Adipocyte (in vitro differentiated cells): ENCODE data around the gene DAP.
"Not testable (repeated sequence)": the region's sequence is repeated elsewhere in the genome, so short reads cannot be mapped to it uniquely, and the experiment has no call there.

ENCODE experiments used
- DNase-seq: peaks from one replicate; pipeline ENCODE4 v3.0.0-alpha.2; 2015; ENCODE audit warnings: low read depth
- H3K27me3 ChIP-seq: replicated peaks from 2 replicates; pipeline ENCODE4 v1.7.0; 2013; ENCODE audit warnings: mild to moderate bottlenecking, low read length, moderate library complexity; ENCODE audit not compliant: control insufficient read depth, insufficient read depth
- H3K36me3 ChIP-seq: 2 replicates; pipeline ENCODE4 v1.7.0; 2013; ENCODE audit warnings: low read length, mild to moderate bottlenecking, moderate library complexity; ENCODE audit not compliant: control insufficient read depth, insufficient read depth, severe bottlenecking
- H3K4me1 ChIP-seq: 2 replicates; pipeline ENCODE4 v1.7.0; 2013; ENCODE audit warnings: mild to moderate bottlenecking, low read length, moderate library complexity; ENCODE audit not compliant: control insufficient read depth, insufficient read depth
- H3K4me3 ChIP-seq: 2 replicates; pipeline ENCODE4 v1.7.0; 2013; ENCODE audit warnings: mild to moderate bottlenecking, low read length, moderate library complexity
- H3K9ac ChIP-seq: 2 replicates; pipeline ENCODE4 v1.7.0; 2013; ENCODE audit warnings: mild to moderate bottlenecking, low read length, moderate library complexity
- H3K9me3 ChIP-seq: 2 replicates; pipeline ENCODE4 v1.7.0; 2013; ENCODE audit warnings: mild to moderate bottlenecking, low read length, moderate library complexity; ENCODE audit not compliant: control insufficient read depth

Gene DAP

GRCh38 chr5:10719965-10720364 is 41.1 kb downstream of the DAP start:
- H3K27me3 ChIP-seq, result no peaks in the 10 kb centered on the region
- peaks cover 6% of the 10 kb centered on the region for H3K36me3 ChIP-seq
- H3K9me3 ChIP-seq, result no peaks in the 10 kb centered on the region

GRCh38 chr5:10718617-10719016 is 42.4 kb downstream of the DAP start:
- H3K9me3 ChIP-seq, H3K4me3 ChIP-seq, H3K27me3 ChIP-seq, H3K9ac ChIP-seq, H3K36me3 ChIP-seq, DNase-seq, H3K4me1 ChIP-seq: not testable (repeated sequence)

More at GRCh38 chr5:10719965-10720364, 41.1 kb downstream of the DAP start:
- no peak overlapping the region for H3K4me3 ChIP-seq
- DNase-seq, result peak; percentile 45
- no peak overlapping the region for H3K9ac ChIP-seq
- peaks cover 10% of the 10 kb centered on the region for H3K4me1 ChIP-seq

GRCh38 chr5:10716825-10717224 is 44.2 kb downstream of the DAP start:
- H3K9ac ChIP-seq, H3K9me3 ChIP-seq, DNase-seq, H3K27me3 ChIP-seq, H3K4me1 ChIP-seq, H3K36me3 ChIP-seq, H3K4me3 ChIP-seq: not testable (repeated sequence)

- H3K4me1 ChIP-seq, result no peaks in the 10 kb centered on the region
- no peaks in the 10 kb centered on the region for H3K27me3 ChIP-seq
- H3K9ac ChIP-seq, result no peak overlapping the region
- no peaks in the 10 kb centered on the region for H3K9me3 ChIP-seq
- no peak for DNase-seq
- peaks cover 7% of the 10 kb centered on the region for H3K36me3 ChIP-seq
- no peak overlapping the region for H3K4me3 ChIP-seq
Measured at GRCh38 chr5:10715605-10716290, 45.3 kb downstream of the DAP start.

GRCh38 chr5:10712574-10713366 is 48.3 kb downstream of the DAP start:
- Histone ChIP-seq H3K4me3 (no peak overlapping the region), H3K36me3 (peaks cover 7% of the 10 kb centered on the region), H3K27me3 (no peaks in the 10 kb centered on the region), H3K9me3 (no peaks in the 10 kb centered on the region), H3K4me1 (no peaks in the 10 kb centered on the region), H3K9ac (no peak overlapping the region)
- DNase-seq, result no peak

- Histone ChIP-seq H3K4me1 (no peaks in the 10 kb centered on the region), H3K27me3 (no peaks in the 10 kb centered on the region), H3K9me3 (no peaks in the 10 kb centered on the region), H3K36me3 (peaks cover 7% of the 10 kb centered on the region), H3K4me3 (no peak overlapping the region), H3K9ac (no peak overlapping the region)
- DNase-seq, result no peak
Measured at GRCh38 chr5:10711562-10711961, 49.5 kb downstream of the DAP start.

GRCh38 chr5:10710513-10711128 is 50.4 kb downstream of the DAP start:
- H3K4me1 ChIP-seq, result no peaks in the 10 kb centered on the region
- H3K36me3 ChIP-seq, result peaks cover 7% of the 10 kb centered on the region
- no peaks in the 10 kb centered on the region for H3K27me3 ChIP-seq
- H3K9me3 ChIP-seq, result no peaks in the 10 kb centered on the region
- no peak overlapping the region for H3K4me3 ChIP-seq
- no peak for DNase-seq
- no peak overlapping the region for H3K9ac ChIP-seq

- Histone ChIP-seq H3K27me3 (no peaks in the 10 kb centered on the region), H3K9ac (no peak overlapping the region), H3K9me3 (no peaks in the 10 kb centered on the region), H3K36me3 (peaks cover 1% of the 10 kb centered on the region), H3K4me3 (no peak overlapping the region), H3K4me1 (no peaks in the 10 kb centered on the region)
- no peak for DNase-seq
Measured at GRCh38 chr5:10709933-10710332, 51.1 kb downstream of the DAP start.

- Histone ChIP-seq H3K4me3 (no peak overlapping the region), H3K4me1 (no peaks in the 10 kb centered on the region), H3K9ac (no peak overlapping the region), H3K27me3 (no peaks in the 10 kb centered on the region), H3K36me3 (no peaks in the 10 kb centered on the region), H3K9me3 (no peaks in the 10 kb centered on the region)
- DNase-seq, result no peak
Measured at GRCh38 chr5:10709409-10709808, 51.6 kb downstream of the DAP start.

- H3K9me3 ChIP-seq, result no peaks in the 10 kb centered on the region
- H3K9ac ChIP-seq, result no peak overlapping the region
- no peak overlapping the region for H3K4me3 ChIP-seq
- H3K27me3 ChIP-seq, result no peaks in the 10 kb centered on the region
- H3K36me3 ChIP-seq, result no peaks in the 10 kb centered on the region
- no peaks in the 10 kb centered on the region for H3K4me1 ChIP-seq
- DNase-seq, result no peak
Measured at GRCh38 chr5:10708189-10708944, 52.7 kb downstream of the DAP start.
